Left lung (tissue), 10 donors: ENCODE results near the gene SCLY. TPM values are rescaled to one million over a fixed set of nuclear protein-coding genes. Genes with fewer than 3 reads are reported as not detected.

Source experiments
- ATAC-seq: fragments of 200-7000 bp; cut with Tn5 transposase; one replicate; pipeline ENCODE4 v1.9.1; 2020; ENCODE audit warnings: moderate library complexity
- DNase-seq, 4 donors: peaks; one replicate each; pipeline ENCODE4 v3.0.0-alpha.2; 2013 to 2020
- H3K27ac ChIP-seq, 2 donors: fragments of 200-600 bp; sonication (generic) in 1 of 2; one replicate each; pipeline versions ENCODE4 v1.5.0 to v1.8.0; 2020 to 2021
- H3K27me3 ChIP-seq, 2 donors: fragments of 200-600 bp; sonication (generic) in 1 of 2; one replicate each; pipeline versions ENCODE4 v1.5.0 to v1.8.0; 2020 to 2021
- H3K36me3 ChIP-seq, 2 donors: fragments of 200-600 bp; sonication (generic) in 1 of 2; one replicate each; pipeline versions ENCODE4 v1.5.0 to v1.8.0; 2020 to 2021
- H3K4me1 ChIP-seq, 2 donors: fragments of 200-600 bp; one replicate each; pipeline ENCODE4 v1.8.0; 2021
- H3K4me3 ChIP-seq, 2 donors: fragments of 200-600 bp; sonication (generic) in 1 of 2; one replicate each; pipeline versions ENCODE4 v1.5.0 to v1.8.0; 2020 to 2021; ENCODE audit warnings: mild to moderate bottlenecking in 1 of 2
- H3K9me3 ChIP-seq, 2 donors: fragments of 200-600 bp; sonication (generic) in 1 of 2; one replicate each; pipeline versions ENCODE4 v1.5.0 to v1.8.0; 2020 to 2021
- intact Hi-C, 2 donors: fragments of 100-400 bp; cut with DNase I; formaldehyde crosslinking; loops; one replicate each; pipeline versions ENCODE4 v1.11.2 to v1.14.2; 2022
- polyA plus RNA-seq, 6 donors: library from polyadenylated mRNA; unstranded; fragments of 120-200 nt; gene quantifications; one replicate each; pipeline ENCODE4 v1.2.1, GENCODE V29; 2013; ENCODE audit not compliant: insufficient read length in 6 of 6
- total RNA-seq, 2 donors: library from RNA; stranded (reverse); fragmentation: NEBNext Ultra II Directional; extraction: Animal tissue kit (Norgen Biotek cat#: 25700); gene quantifications; one replicate each; pipeline ENCODE4 v1.2.1, GENCODE V29; 2021
- TF ChIP-seq, protein P1 (sequence below), 2 donors: fragments of 200-600 bp; sonication (generic) in 1 of 2; IDR thresholded peaks; one replicate each; pipeline versions ENCODE4 v1.5.0 to v1.8.0; 2021; ENCODE audit warnings: antibody characterized with exemption in 2 of 2
- donor health status: DM: no; HTN: yes; CAD: no.
- donor health status: DM: no; HTN: no; CAD: no.

The SCLY gene
- total and polyA plus RNA-seq, 8 donors, result 10.9 to 20.9 (median 15.2) TPM

DNA sequence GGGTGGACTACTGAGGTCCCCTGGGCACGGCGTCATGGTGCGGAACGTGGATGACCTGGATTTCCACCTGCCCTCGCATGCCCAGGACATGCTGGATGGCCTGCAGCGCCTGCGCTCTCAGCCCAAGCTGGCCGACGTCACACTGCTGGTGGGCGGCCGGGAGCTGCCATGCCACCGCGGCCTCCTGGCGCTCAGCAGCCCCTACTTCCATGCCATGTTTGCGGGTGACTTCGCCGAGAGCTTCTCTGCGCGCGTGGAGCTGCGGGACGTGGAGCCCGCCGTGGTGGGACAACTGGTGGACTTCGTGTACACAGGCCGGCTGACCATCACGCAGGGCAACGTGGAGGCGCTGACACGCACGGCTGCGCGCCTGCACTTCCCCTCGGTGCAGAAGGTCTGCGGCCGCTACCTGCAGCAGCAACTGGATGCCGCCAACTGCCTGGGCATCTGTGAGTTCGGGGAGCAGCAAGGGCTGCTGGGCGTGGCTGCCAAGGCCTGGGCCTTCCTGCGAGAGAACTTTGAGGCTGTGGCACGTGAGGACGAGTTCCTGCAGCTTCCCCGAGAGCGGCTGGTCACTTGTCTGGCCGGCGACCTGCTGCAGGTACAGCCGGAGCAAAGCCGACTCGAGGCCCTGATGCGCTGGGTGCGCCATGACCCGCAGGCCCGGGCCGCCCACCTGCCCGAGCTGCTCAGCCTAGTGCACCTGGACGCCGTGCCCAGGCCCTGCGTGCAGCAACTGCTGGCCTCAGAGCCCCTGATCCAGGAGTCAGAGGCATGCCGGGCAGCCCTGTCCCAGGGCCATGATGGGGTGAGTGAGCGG is 80.1 kb downstream of the SCLY start:
- Histone ChIP-seq H3K4me3 (no peak overlapping the region), H3K36me3 (no peaks in the 10 kb centered on the region), H3K27me3 (peaks cover 0 to 12% of the 10 kb centered on the region in 2 donors), H3K4me1 (peaks cover 0 to 35% of the 10 kb centered on the region in 2 donors), H3K9me3 (no peaks in the 10 kb centered on the region), H3K27ac (no peak overlapping the region)
- intact Hi-C loops, result no loop called here
- DNase-seq (peak in 1 of 4 donors; percentile 72), ATAC-seq (no peak)
- TF ChIP-seq, protein P1, sequence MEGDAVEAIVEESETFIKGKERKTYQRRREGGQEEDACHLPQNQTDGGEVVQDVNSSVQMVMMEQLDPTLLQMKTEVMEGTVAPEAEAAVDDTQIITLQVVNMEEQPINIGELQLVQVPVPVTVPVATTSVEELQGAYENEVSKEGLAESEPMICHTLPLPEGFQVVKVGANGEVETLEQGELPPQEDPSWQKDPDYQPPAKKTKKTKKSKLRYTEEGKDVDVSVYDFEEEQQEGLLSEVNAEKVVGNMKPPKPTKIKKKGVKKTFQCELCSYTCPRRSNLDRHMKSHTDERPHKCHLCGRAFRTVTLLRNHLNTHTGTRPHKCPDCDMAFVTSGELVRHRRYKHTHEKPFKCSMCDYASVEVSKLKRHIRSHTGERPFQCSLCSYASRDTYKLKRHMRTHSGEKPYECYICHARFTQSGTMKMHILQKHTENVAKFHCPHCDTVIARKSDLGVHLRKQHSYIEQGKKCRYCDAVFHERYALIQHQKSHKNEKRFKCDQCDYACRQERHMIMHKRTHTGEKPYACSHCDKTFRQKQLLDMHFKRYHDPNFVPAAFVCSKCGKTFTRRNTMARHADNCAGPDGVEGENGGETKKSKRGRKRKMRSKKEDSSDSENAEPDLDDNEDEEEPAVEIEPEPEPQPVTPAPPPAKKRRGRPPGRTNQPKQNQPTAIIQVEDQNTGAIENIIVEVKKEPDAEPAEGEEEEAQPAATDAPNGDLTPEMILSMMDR (IDR thresholded peaks at IDR 0.05), result no peak

DNA sequence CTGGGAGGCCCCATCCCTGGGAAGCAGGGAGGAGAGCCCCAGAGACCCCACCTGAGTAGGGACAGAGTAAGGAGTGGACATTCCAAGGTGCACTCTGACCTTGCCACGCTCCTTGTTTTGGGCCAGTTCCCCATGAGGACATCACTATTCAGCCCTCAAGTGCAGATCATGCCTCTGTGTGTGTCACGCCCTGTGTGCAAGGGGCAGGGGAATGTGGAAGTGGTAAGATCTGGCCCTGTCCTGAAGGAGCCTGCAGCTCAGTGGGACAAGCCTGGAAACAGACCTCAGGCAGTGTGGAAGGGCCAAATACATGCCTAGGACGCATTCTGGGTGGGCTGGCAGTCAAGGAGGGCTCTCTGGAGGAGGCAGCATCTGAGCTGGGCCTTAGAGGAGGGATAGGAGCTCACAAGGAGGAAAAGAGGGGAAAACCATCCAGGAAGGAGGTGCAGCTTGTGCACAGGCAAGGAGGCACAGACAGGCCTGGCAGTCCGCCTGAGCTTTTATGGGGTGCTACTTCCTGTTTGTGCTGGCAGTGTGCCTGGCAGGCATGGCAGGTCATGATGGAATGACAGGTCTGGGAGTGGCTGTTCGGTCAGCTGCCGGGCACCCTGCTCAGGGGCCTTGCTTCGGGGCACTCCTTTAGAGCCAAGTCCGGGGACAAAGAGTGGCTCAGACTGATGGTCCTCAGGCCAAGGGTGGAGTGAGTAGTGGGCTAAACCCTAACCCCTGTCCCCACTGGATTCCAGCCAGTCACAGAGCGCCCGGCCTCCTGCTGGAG is 80.9 kb downstream of the SCLY start:
- peak in 3 of 4 donors; percentile 57 to 80 (median 65) for DNase-seq
- Histone ChIP-seq H3K9me3 (no peaks in the 10 kb centered on the region), H3K27ac (no peak overlapping the region), H3K4me1 (peaks cover 0 to 33% of the 10 kb centered on the region in 2 donors), H3K36me3 (no peaks in the 10 kb centered on the region), H3K4me3 (no peak overlapping the region), H3K27me3 (peaks cover 0 to 12% of the 10 kb centered on the region in 2 donors)
- intact Hi-C loops, result no loop called here
- TF ChIP-seq, protein P1 (IDR thresholded peaks at IDR 0.05), result no peak
- peak; percentile 56 for ATAC-seq

DNA sequence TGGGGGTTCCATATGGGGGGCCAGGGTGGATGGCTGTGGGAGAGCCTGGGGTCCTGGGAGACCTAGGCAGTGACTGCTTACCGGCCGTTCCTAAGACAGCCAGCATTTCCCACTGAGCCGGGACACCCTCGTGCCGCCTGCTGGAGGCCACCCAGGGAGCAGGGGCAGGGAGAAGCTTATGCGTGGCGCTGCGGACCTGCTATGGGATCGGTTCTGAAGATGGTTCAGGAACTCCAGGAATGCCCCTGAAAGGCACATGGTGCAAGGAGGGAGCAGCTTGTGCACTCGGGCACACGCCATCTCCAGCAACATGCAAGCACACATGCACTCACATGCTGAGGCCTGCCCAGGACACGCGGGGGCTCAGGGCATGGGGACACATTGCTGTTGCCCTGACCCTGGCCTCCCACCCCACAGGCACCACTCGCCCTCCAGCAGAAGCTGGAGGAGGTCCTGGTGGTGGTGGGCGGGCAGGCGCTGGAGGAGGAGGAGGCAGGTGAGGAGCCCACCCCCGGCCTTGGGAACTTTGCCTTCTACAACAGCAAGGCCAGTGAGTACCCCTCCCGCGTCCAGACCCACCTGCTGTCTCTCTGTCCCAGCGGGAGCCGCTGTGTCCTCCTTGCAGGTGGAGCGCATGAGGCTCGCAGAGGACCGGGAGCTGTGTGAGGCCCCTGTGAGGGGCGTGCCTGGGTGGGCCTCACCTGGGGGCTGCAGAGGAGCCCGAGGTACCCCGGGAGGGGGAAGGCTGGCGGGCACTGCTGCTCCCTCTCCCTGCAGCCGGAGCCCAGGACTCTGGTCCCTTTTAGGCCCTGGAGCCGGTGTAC is 81.8 kb downstream of the SCLY start:
- ATAC-seq (no peak), DNase-seq (peak in 1 of 4 donors; percentile 74)
- H3K4me3 ChIP-seq, result no peak overlapping the region
- no peaks in the 10 kb centered on the region for H3K9me3 ChIP-seq
- TF ChIP-seq, protein P1 (IDR thresholded peaks at IDR 0.05), result no peak
- H3K27me3 ChIP-seq, result peaks cover 0 to 12% of the 10 kb centered on the region in 2 donors
- no peak overlapping the region for H3K27ac ChIP-seq
- no peaks in the 10 kb centered on the region for H3K36me3 ChIP-seq
- intact Hi-C loops, result no loop called here
- H3K4me1 ChIP-seq, result peaks cover 0 to 27% of the 10 kb centered on the region in 2 donors

DNA sequence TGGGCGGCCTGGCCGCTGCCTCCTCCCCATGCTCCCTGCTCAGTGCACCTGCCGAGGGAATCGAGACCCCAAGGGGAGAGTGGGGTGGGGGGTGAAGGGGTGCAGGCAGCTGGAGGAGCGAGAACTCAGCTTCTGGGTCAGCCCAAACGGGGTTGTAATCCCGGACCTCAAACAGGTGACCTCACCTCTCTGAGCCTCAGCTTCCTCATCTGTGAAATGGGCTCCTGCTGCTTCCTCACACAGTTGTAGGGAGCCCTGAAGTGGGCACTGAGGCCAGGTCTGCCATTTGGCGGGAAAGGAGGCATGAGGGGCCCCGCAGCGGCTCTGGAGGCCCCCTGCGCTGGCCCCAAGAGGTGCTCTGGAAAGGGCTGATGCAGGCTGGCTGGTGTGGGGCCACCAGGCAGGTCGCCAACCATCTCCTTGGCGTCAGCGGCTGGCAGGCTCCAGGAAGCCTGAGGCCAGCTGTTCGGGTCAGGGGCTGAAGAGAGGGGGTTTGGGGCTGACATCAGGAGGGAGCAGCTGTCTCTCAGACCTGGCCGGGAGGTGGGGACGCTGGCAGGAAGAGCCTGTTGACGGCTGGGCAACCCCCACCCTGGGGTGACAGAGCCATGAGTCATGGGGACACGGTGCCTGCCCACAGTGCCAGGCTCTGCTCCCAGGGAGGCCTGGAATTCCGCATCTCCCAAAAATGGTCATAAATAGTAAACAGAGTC is 82.6 kb downstream of the SCLY start:
- intact Hi-C loops, result no loop called here
- H3K27me3 ChIP-seq, result peaks cover 0 to 12% of the 10 kb centered on the region in 2 donors
- no peak overlapping the region for H3K4me3 ChIP-seq
- no peaks in the 10 kb centered on the region for H3K36me3 ChIP-seq
- ATAC-seq (no peak), DNase-seq (peak in 1 of 4 donors; percentile 59)
- TF ChIP-seq, protein P1 (IDR thresholded peaks at IDR 0.05), result no peak
- H3K4me1 ChIP-seq, result peaks cover 0 to 19% of the 10 kb centered on the region in 2 donors
- H3K27ac ChIP-seq, result no peak overlapping the region
- H3K9me3 ChIP-seq, result no peaks in the 10 kb centered on the region
